ENCODE measurements around the gene TSPAN18. TPM values are rescaled to one million over a fixed set of nuclear protein-coding genes. Genes with fewer than 3 reads are reported as not detected.

TSPAN18 gene
- total RNA-seq, 1 experiment from 2014 or later: 18.3 TPM

GRCh38 chr11:44914105-44914504 lies 187.3 kb downstream of the TSPAN18 start:
- no peaks in the 10 kb centered on the region for H3K9me3 ChIP-seq (ENCODE audit: control insufficient read depth in 1 of 2, insufficient read depth in 1 of 2, low read depth in 1 of 2, low read length in 2 of 2)
- no peaks in the 10 kb centered on the region for H3K79me2 ChIP-seq (ENCODE audit: insufficient read depth, low read length)
- H3K27me3 ChIP-seq (ENCODE audit: insufficient read depth, low read length): no peaks in the 10 kb centered on the region
- DNase-seq (ENCODE audit: low read depth, low spot score) (no peak), ATAC-seq (no peak)
- H3K9ac ChIP-seq (ENCODE audit: low read length): no peak overlapping the region
- no peaks in the 10 kb centered on the region for H3K9me2 ChIP-seq (ENCODE audit: insufficient read depth)
- no peaks in the 10 kb centered on the region for H3K4me1 ChIP-seq (ENCODE audit: control insufficient read depth in 1 of 2, insufficient read depth in 2 of 2, low read length in 2 of 2)
- no peak overlapping the region for H2AFZ ChIP-seq (ENCODE audit: low read depth, low read length, poor library complexity, severe bottlenecking)
- no peaks in the 10 kb centered on the region for H3K36me3 ChIP-seq (ENCODE audit: control insufficient read depth in 1 of 2, insufficient read depth in 2 of 2, low read length in 2 of 2)
- TF ChIP-seq CEBPB (IDR thresholded peaks at IDR 0.05; ENCODE audit: low read depth): no peak
- no peak for TF ChIP-seq CBX3 (IDR thresholded peaks at IDR 0.05; ENCODE audit: low read depth)
- TF ChIP-seq RAD21 (IDR thresholded peaks at IDR 0.05; ENCODE audit: low read depth): no peak
- TF ChIP-seq EGR1 (IDR thresholded peaks at IDR 0.05; ENCODE audit: low read depth): no peak
- no peak for TF ChIP-seq ATF3 (IDR thresholded peaks at IDR 0.05)
- TF ChIP-seq MAX (IDR thresholded peaks at IDR 0.05): no peak
- no peak for TF ChIP-seq TCF7L2 (IDR thresholded peaks at IDR 0.05; ENCODE audit: borderline replicate concordance, extremely low read depth, insufficient read depth, insufficient read length)
- no peak for TF ChIP-seq REST (IDR thresholded peaks at IDR 0.05; ENCODE audit: low read depth)
- no peak for TF ChIP-seq JUND (IDR thresholded peaks at IDR 0.05)
- H3K27ac ChIP-seq (ENCODE audit: low read depth, low read length): no peak overlapping the region
- intact Hi-C loops (cut with micrococcal nuclease): loop anchor here (5.0 kb wide), 1 partner anchor 187 kb away; the partner anchor contains the start of gene TSPAN18
- ChIA-PET POLR2A (no interaction called here), CTCF (no interaction called here), RAD21 (ENCODE audit: low non-redundant PET in 1 of 2, low total read pairs in 2 of 2, uncharacterized antibody in 2 of 2, unreplicated experiment in 2 of 2) (no interaction called here)
- H3K4me3 ChIP-seq (replicated peaks in 1 of 2; ENCODE audit: low read depth in 1 of 2, low read length in 2 of 2): no peak overlapping the region
- BruUV-seq (replicated peaks): no TSS peak
- H3K4me2 ChIP-seq (ENCODE audit: low read length): no peak overlapping the region
- no peaks in the 10 kb centered on the region for H4K20me1 ChIP-seq (ENCODE audit: insufficient read depth)

Measured in HCT116 (cell line).